HG02852 (cell line): ENCODE measurements around the gene LYL1.
"Not testable (repeated sequence)": the region's sequence is repeated elsewhere in the genome, so short reads cannot be mapped to it uniquely, and the experiment has no call there.

Source experiments
- ATAC-seq: cut with Tn5 transposase; IDR thresholded peaks from one replicate; pipeline ENCODE4 v1.9.1; 2021; ENCODE audit warnings: mild to moderate bottlenecking, moderate library complexity; ENCODE audit not compliant: unreplicated experiment

The LYL1 gene

DNA sequence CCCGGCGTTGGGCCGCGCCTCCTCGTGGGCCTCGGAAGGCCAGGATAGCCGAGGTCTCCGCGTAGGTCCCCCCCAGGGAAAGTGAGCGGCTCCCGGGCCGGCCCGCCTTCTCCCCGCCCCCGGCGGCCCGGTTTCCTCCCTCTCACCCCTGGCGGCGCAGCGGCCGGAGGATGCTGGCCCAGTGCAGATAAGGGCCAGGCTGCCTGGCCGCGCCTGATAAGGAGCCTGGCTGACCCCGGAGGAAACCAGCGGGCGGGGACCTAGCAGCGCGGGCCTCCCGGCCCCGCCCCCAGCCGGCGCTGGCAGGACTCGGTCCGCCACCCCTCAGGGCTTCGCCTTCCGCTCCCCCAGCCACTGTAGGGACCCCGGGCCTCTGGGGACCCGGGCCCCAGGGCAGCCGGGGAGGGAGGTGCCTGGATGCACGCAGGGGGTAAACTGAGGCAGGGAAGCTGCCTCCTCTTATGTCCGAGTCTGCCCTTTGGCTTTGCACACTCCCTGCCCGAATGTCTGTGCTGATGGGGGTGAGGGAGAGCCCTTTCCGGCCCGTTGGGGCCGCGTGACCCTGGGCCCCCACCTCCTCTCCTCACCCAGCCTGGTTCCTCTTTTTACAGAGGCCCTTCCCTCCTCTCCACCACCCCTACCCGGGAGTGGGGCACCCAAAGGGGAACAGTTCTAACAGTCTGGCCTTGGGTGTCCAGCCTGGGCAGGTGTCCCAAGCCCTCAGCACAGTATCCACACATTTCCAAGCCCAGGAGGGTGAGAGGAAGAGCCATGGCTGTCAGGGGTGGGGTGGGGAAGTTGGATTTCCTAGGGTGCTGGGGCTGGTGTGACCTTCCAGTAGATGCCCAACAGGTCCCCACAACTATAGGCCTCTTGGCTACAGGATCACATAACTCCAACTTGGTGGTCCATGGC, at the start of gene LYL1:
TSS of gene LYL1 (minus strand) at position 193 of the 915 bp plus-strand sequence. CDS start 1,687 bp downstream, outside the sequence.
- peak; percentile 34 for ATAC-seq

DNA sequence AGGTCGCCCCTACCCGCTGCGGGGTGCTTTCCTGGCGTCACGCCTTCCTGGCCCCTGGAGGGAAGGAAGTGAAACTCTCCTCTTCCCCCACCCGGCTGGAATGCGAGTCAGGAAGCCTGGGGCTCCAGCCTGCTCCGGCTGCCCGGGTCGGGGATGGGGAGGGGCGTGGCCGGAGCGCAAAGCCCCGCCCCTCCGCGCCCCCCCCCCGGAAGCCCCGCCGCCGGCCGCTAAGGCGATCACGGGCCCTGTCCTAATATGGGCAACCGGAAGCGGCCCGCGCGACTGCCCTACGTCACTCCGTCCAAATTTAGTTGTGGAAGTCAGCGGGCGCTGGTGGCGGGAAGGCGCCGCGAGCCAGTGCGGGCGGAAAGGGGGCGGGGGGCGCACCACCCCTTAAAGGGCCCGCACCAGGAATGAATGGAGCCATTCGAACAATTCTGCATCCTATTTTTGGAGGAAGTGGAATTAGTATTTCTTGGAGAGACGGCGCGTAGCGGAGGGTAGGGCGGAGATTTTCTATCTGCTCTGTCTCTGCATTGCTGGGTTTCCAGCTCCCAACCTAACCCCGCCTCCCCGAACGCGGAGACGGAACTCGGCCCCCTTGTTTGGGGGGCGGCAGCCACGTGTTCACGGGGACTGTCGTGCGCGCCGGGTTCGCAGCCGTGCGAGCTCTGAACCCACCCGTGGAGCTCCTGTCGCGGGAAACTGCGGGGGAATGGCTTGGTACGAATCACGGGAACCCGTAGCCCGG, 49.1 kb upstream of the LYL1 start:
- peak; percentile 32 for ATAC-seq

GRCh38 chr19:13150931-13151604, 48.4 kb upstream of the LYL1 start:
- ATAC-seq = no peak

DNA sequence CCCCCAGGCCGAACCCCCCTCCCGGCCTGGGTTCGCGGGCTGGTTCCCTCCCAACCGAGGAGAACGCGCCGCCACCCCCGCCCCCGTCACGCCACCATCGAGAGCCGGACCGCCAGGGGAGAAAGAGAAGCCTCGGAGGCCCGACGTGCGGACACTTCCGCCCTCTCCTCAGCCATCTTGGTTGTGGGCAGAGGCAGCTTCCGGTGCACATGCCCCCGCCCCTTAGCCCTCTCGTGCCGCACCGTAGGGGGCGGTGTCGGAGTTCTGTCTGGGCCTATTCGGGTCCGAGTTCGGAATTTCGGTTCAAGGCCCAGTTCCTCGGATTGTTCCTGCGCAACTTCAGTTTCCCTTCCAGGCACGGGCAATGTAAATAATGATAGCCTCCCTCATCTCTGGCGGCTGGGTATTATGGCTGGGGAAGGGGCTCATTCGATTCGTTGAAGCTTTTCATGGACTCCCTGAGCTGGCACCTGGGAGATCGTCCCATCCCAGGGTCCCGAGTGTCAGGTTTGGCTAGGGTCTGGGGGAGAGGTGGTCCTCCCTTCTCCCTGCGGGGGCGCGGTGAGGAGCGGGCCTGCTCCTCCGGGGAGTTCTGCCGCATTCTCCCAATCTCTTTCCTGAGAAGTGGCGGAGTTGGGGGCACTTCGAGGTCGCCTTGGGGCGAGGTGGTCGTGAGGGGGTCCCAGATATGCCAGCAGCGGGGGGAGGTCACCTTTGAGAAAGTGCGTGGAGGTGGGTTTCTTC, 47.7 kb upstream of the LYL1 start, which contains the start of the genes IER2 and STX10:
TSS of gene IER2 (plus strand) at position 225 of the 744 bp plus-strand sequence. CDS start 2,776 bp downstream, outside the sequence.
TSS of gene STX10 (minus strand) at position 189 of the 744 bp plus-strand sequence. CDS start 202 bp downstream, outside the sequence.
- ATAC-seq = peak; percentile 33

DNA sequence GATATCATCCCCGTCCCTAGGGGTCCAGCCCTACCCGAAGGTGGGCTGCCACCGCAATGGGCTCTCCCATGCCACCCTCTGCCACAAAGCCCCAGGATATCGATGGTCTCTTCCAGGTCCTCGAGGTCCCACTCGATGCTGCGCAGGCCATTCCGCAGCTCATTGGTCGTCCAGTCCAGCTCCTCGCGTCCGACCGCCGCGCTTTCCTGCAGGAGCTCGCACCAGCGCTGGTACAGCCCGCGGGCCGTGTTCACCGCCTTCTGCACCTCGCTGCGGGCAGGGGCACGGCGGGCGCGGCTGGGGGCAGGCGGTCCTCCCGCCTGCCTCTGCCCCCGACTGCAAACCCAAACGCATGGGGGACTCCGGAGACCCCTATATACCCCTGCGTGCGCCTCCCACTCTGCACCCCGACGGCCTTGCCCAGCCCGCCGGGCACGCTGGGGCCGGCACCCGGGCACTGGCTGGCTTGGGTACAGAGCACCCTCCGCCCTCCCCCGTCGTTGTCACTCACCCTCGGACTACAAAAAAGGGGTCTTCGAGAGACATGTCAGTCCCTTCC, 47.0 kb upstream of the LYL1 start:
- ATAC-seq = no peak

DNA sequence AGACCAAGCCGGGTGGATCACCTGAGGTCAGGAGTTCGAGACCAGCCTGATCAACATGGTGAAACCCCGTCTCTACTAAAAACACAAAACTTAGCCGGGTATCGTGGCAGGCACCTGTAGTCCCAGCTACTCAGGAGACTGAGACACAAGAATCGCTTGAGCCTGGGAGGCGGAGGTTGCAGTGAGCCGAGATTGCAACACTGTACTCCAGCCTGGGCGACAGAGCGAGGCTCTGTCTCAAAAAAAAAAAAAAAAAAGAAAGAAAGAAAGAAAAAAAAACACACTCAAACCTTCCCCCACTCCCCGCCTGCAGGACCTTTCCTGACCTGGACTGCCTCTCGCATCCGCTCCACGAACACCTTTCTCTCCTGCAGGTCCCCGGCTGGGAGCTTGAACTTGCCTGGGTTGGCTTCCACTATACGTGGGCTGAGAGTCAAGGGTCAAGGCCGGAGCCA, 46.5 kb upstream of the LYL1 start:
- not testable (repeated sequence) for ATAC-seq

DNA sequence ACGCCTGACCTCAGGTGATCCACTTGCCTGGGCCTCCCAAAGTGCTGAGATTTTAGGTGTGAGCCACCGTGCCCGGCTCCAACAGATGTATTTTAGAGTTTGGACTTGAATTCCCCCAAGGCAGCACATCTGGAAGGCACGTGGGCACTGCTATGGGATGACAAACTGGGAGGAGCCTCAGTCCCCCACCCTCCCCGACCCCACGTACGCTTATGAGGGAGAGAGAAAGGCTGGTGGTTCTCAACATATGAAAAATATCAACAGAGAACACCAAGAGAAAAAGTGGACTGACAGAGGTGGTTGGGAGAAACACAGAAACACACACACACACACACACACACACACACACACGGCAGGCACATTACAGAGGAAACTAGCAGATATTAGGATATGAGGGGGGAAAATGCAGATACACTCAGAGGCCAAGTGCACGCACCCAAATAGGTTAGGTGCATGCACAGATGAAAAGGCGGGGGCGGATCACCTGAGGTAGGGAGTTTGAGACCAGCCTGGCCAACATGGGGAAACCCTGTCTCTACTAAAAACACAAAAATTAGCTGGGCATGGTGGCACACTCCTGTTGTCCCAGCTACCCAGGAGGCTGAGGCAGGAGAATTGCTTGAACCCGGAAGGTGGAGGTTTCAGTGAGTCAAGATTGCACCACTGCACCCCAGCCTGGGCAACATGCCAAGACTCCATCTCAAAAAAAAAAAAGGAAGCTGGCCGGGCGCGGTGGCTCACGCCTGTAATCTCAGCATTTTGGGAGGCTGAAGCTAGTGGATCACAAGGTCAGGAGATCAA, 44.3 kb upstream of the LYL1 start:
- no peak for ATAC-seq

GRCh38 chr19:13139633-13140311, 37.1 kb upstream of the LYL1 start:
- no peak for ATAC-seq

GRCh38 chr19:13138916-13139198, 36.2 kb upstream of the LYL1 start:
- no peak for ATAC-seq

- no peak for ATAC-seq
Observed at GRCh38 chr19:13138171-13138915, 35.7 kb upstream of the LYL1 start.

DNA sequence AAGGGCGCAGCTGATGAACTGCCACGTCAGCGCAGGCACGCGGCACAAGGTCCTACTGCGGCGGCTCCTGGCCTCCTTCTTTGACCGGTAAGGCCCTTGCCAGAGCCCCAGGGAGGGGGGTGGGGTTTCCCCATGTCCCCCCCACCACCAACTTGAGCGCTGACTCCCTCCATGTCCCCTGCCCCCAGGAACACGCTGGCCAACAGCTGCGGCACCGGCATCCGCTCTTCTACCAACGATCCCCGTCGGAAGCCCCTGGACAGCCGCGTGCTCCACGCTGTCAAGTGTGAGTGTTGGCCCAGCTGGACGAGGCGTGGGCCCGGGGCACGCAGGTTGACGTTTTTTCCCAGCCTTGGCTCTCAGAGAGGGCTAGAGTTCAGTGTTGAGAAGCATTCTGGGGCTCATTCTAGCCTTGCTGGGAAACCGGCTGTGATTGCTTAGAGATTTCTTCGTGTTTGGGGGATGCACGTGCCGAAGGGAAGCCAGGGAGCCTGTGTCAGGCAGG, 34.7 kb upstream of the LYL1 start:
- no peak for ATAC-seq

- ATAC-seq = no peak
Observed at GRCh38 chr19:13135068-13136062, 32.7 kb upstream of the LYL1 start.

DNA sequence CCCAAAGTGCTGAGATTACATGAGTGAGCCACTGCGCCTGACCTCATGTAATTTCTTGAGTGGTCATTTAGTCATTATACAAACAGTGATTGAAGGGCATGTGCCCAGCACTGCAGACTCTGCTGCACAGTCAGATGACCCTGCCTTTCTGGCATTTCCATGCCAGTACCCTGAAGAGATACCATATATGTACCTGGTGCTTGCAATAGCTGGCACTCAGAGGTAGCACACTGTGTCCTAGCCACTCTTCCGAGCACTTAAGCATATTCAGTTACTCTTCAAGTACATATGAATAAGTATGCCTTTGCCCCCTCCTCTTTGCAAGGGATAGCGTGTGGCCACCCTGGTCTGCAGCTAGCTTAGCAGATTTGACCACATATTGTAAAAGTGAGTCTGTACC, 32.0 kb upstream of the LYL1 start:
- ATAC-seq = no peak

GRCh38 chr19:13133241-13133870, 30.7 kb upstream of the LYL1 start:
- ATAC-seq = no peak

- no peak for ATAC-seq
Observed at GRCh38 chr19:13132471-13133180, 30.0 kb upstream of the LYL1 start.
